Middle frontal gyrus (tissue), 1 donor: ENCODE measurements around the gene IFT81.
"Not testable (repeated sequence)": the region's sequence is repeated elsewhere in the genome, so short reads cannot be mapped to it uniquely, and the experiment has no call there.

Experiments used
- DNase-seq: peaks from one replicate; pipeline ENCODE4 v3.0.0-alpha.2; 2015; ENCODE audit warnings: low spot score; ENCODE audit errors: extremely low spot score

Gene IFT81

GRCh38 chr12:110243227-110243626 lies 119.1 kb downstream of the IFT81 start:
- DNase-seq = no peak

GRCh38 chr12:110244372-110244771 lies 120.2 kb downstream of the IFT81 start:
- DNase-seq = no peak

GRCh38 chr12:110244829-110245228 lies 120.7 kb downstream of the IFT81 start:
- DNase-seq = no peak

- DNase-seq = no peak
Measured at GRCh38 chr12:110245369-110245772, 121.2 kb downstream of the IFT81 start.

- no peak for DNase-seq
Measured at GRCh38 chr12:110246636-110247339, 122.6 kb downstream of the IFT81 start.

GRCh38 chr12:110247340-110248095 lies 123.4 kb downstream of the IFT81 start:
- DNase-seq = no peak

- no peak for DNase-seq
Measured at GRCh38 chr12:110248096-110248447, 123.9 kb downstream of the IFT81 start.

- no peak for DNase-seq
Measured at GRCh38 chr12:110249105-110249504, 124.9 kb downstream of the IFT81 start.

- DNase-seq = no peak
Measured at GRCh38 chr12:110249716-110250225, 125.6 kb downstream of the IFT81 start.

- no peak for DNase-seq
Measured at GRCh38 chr12:110251381-110251780, 127.2 kb downstream of the IFT81 start.

- no peak for DNase-seq
Measured at GRCh38 chr12:110252716-110253115, 128.6 kb downstream of the IFT81 start.

- no peak for DNase-seq
Measured at GRCh38 chr12:110253176-110253575, 129.0 kb downstream of the IFT81 start.

GRCh38 chr12:110254971-110255540 lies 130.9 kb downstream of the IFT81 start:
- DNase-seq = no peak

- not testable (repeated sequence) for DNase-seq
Measured at GRCh38 chr12:110255890-110256456, 131.8 kb downstream of the IFT81 start.

- no peak for DNase-seq
Measured at GRCh38 chr12:110256780-110257431, 132.7 kb downstream of the IFT81 start.

- DNase-seq = no peak
Measured at GRCh38 chr12:110258466-110258865, 134.3 kb downstream of the IFT81 start.

GRCh38 chr12:110262442-110263388 lies 138.6 kb downstream of the IFT81 start:
- DNase-seq = no peak

GRCh38 chr12:110266381-110266960 lies 142.3 kb downstream of the IFT81 start:
- DNase-seq = no peak

GRCh38 chr12:110266980-110267620 lies 142.9 kb downstream of the IFT81 start:
- no peak for DNase-seq
